HG02840 (cell line): ENCODE data around the gene SHISA5.

ENCODE experiments used
- ATAC-seq: cut with Tn5 transposase; IDR thresholded peaks from one replicate; pipeline ENCODE4 v1.9.1; 2021; ENCODE audit warnings: mild to moderate bottlenecking, moderate library complexity, moderate number of reproducible peaks; ENCODE audit not compliant: unreplicated experiment, low FRiP score

The SHISA5 gene

GRCh38 chr3:48433472-48434118 is 70.4 kb downstream of the SHISA5 start:
- ATAC-seq: no peak

- ATAC-seq: no peak
Observed at GRCh38 chr3:48432411-48433371, 71.3 kb downstream of the SHISA5 start.

- no peak for ATAC-seq
Observed at GRCh38 chr3:48431224-48432029, 72.5 kb downstream of the SHISA5 start.

GRCh38 chr3:48430708-48431101 is 73.3 kb downstream of the SHISA5 start:
- ATAC-seq: no peak

GRCh38 chr3:48429960-48430707 is 73.8 kb downstream of the SHISA5 start, which contains the start of gene PLXNB1:
Gene PLXNB1 (minus strand): TSS chr3:48430086. CDS start chr3:48424611, 5,475 bp downstream.
- ATAC-seq: no peak

- ATAC-seq: no peak
Observed at GRCh38 chr3:48429317-48429959, 74.5 kb downstream of the SHISA5 start.

GRCh38 chr3:48428572-48429316 is 75.2 kb downstream of the SHISA5 start:
- no peak for ATAC-seq

GRCh38 chr3:48428088-48428571 is 75.8 kb downstream of the SHISA5 start:
- no peak for ATAC-seq

- ATAC-seq: no peak
Observed at GRCh38 chr3:48427630-48427962, 76.4 kb downstream of the SHISA5 start.

GRCh38 chr3:48426944-48427629 is 76.9 kb downstream of the SHISA5 start:
- no peak for ATAC-seq

GRCh38 chr3:48426401-48426909 is 77.5 kb downstream of the SHISA5 start:
- ATAC-seq: no peak

GRCh38 chr3:48425281-48425812 is 78.6 kb downstream of the SHISA5 start:
- no peak for ATAC-seq

GRCh38 chr3:48423883-48424695 is 79.9 kb downstream of the SHISA5 start:
- ATAC-seq: no peak

- ATAC-seq: no peak
Observed at GRCh38 chr3:48423241-48423882, 80.6 kb downstream of the SHISA5 start.

- no peak for ATAC-seq
Observed at GRCh38 chr3:48422681-48423080, 81.3 kb downstream of the SHISA5 start.

- no peak for ATAC-seq
Observed at GRCh38 chr3:48422272-48422671, 81.7 kb downstream of the SHISA5 start.
